ENCODE measurements around the gene MAPK8. TPM values are rescaled to one million over a fixed set of nuclear protein-coding genes. Genes with fewer than 3 reads are reported as not detected.

MAPK8 gene
- total and polyA plus RNA-seq, 9 of the 15 experiments (the other 6 are each of a cell fraction or from before 2014, with no cell fraction given) = 6.4 to 159 (median 71.0) TPM

DNA sequence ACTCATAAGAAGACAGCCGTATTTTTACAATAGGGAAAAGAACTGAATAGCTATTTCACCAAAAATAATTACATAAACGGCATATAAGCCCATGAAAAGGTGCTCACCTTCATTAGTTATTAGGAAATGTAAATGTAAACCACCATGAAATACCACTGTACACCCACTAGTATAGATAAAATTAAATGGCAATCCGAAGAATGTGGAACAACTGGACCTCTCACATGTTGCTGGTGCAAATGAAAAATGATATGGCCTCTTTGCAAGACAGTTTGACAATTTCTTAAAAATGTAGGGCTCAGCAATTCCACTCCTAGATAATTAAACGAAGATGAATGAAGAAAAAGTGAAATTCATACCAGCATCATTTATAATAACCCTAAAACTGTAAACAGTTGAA is 91.8 kb downstream of the MAPK8 start:
- Histone ChIP-seq H3K9me3 (replicated peaks; ENCODE audit: control insufficient read depth, insufficient read depth, low read depth, low read length) (no peaks in the 10 kb centered on the region), H2AFZ (ENCODE audit: low read depth, low read length) (no peak overlapping the region), H3K79me2 (ENCODE audit: control insufficient read depth, insufficient read depth, low read length) (peaks cover 37% of the 10 kb centered on the region), H3K27ac (ENCODE audit: extremely low read depth, low read depth, low read length) (no peak overlapping the region), H3K4me1 (replicated peaks in 1 of 2; ENCODE audit: control insufficient read depth in 2 of 2, insufficient read depth in 2 of 2, low read length in 2 of 2) (peaks cover 8 to 20% of the 10 kb centered on the region in 2 experiments; a peak in 4 of 5 replicates), H3K27me3 (ENCODE audit: control insufficient read depth in 2 of 2, insufficient read depth in 2 of 2, low read length in 2 of 2) (no peaks in the 10 kb centered on the region), H3K36me3 (ENCODE audit: control insufficient read depth, insufficient read depth, low read length) (no peaks in the 10 kb centered on the region), H3K4me2 (ENCODE audit: insufficient read depth, low read length) (no peak overlapping the region), H3K4me3 (no peak overlapping the region), H3K9me1 (ENCODE audit: control insufficient read depth, insufficient read depth, low read length) (no peaks in the 10 kb centered on the region), H4K20me1 (replicated peaks; ENCODE audit: control insufficient read depth, insufficient read depth, low read length) (no peaks in the 10 kb centered on the region; the same call in 1 of the 2 replicates), H3K9ac (ENCODE audit: insufficient read depth in 1 of 2, low read depth in 2 of 2, low read length in 2 of 2) (no peak overlapping the region)
- ChIA-PET POLR2A (interaction anchor here (1.2 to 1.5 kb wide), 2 partner anchors 12 to 13 kb away, joined by 3 to 4 read pairs; no protein-coding TSS in a partner anchor), CTCF (ENCODE audit: low intra/inter-chr PET ratio) (no interaction called here)
- TF ChIP-seq, protein P1, sequence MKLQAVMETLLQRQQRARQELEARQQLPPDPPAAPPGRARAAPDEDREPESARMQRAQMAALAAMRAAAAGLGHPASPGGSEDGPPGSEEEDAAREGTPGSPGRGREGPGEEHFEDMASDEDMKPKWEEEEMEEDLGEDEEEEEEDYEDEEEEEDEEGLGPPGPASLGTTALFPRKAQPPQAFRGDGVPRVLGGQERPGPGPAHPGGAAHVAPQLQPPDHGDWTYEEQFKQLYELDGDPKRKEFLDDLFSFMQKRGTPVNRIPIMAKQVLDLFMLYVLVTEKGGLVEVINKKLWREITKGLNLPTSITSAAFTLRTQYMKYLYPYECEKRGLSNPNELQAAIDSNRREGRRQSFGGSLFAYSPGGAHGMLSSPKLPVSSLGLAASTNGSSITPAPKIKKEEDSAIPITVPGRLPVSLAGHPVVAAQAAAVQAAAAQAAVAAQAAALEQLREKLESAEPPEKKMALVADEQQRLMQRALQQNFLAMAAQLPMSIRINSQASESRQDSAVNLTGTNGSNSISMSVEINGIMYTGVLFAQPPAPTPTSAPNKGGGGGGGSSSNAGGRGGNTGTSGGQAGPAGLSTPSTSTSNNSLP (IDR thresholded peaks at IDR 0.05; ENCODE audit: borderline replicate concordance, low read depth, low read length) = no peak
- no peak for TF ChIP-seq SRSF3 (IDR thresholded peaks at IDR 0.05; ENCODE audit: insufficient read depth, low read length)
- no peak for TF ChIP-seq ILF3 (IDR thresholded peaks at IDR 0.05; ENCODE audit: borderline replicate concordance)
- TF ChIP-seq PML (IDR thresholded peaks at IDR 0.05; ENCODE audit: low read length) = no peak
- no peak for TF ChIP-seq HIVEP1 (CRISPR knock-in tag; IDR thresholded peaks at IDR 0.05)
- TF ChIP-seq SUPT5H (IDR thresholded peaks at IDR 0.05) = no peak
- TF ChIP-seq RFX1 (IDR thresholded peaks at IDR 0.05) = no peak
- peak; percentile 65 for TF ChIP-seq ZNF316 (IDR thresholded peaks at IDR 0.05)
- no peak for TF ChIP-seq ZSCAN29 (IDR thresholded peaks at IDR 0.05)
- TF ChIP-seq ZNF263 (CRISPR knock-in tag; IDR thresholded peaks at IDR 0.05; ENCODE audit: borderline replicate concordance) = no peak
- TF ChIP-seq MAFF (IDR thresholded peaks at IDR 0.05; ENCODE audit: low read length) = 0 out of 2 replicates have a peak, but pooled peaks have one; percentile 6
- TF ChIP-seq, protein P2, sequence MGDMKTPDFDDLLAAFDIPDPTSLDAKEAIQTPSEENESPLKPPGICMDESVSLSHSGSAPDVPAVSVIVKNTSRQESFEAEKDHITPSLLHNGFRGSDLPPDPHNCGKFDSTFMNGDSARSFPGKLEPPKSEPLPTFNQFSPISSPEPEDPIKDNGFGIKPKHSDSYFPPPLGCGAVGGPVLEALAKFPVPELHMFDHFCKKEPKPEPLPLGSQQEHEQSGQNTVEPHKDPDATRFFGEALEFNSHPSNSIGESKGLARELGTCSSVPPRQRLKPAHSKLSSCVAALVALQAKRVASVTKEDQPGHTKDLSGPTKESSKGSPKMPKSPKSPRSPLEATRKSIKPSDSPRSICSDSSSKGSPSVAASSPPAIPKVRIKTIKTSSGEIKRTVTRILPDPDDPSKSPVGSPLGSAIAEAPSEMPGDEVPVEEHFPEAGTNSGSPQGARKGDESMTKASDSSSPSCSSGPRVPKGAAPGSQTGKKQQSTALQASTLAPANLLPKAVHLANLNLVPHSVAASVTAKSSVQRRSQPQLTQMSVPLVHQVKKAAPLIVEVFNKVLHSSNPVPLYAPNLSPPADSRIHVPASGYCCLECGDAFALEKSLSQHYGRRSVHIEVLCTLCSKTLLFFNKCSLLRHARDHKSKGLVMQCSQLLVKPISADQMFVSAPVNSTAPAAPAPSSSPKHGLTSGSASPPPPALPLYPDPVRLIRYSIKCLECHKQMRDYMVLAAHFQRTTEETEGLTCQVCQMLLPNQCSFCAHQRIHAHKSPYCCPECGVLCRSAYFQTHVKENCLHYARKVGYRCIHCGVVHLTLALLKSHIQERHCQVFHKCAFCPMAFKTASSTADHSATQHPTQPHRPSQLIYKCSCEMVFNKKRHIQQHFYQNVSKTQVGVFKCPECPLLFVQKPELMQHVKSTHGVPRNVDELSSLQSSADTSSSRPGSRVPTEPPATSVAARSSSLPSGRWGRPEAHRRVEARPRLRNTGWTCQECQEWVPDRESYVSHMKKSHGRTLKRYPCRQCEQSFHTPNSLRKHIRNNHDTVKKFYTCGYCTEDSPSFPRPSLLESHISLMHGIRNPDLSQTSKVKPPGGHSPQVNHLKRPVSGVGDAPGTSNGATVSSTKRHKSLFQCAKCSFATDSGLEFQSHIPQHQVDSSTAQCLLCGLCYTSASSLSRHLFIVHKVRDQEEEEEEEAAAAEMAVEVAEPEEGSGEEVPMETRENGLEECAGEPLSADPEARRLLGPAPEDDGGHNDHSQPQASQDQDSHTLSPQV (IDR thresholded peaks at IDR 0.05) = no peak
- TF ChIP-seq, protein P3, sequence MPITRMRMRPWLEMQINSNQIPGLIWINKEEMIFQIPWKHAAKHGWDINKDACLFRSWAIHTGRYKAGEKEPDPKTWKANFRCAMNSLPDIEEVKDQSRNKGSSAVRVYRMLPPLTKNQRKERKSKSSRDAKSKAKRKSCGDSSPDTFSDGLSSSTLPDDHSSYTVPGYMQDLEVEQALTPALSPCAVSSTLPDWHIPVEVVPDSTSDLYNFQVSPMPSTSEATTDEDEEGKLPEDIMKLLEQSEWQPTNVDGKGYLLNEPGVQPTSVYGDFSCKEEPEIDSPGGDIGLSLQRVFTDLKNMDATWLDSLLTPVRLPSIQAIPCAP (CRISPR knock-in tag; IDR thresholded peaks at IDR 0.05; ENCODE audit: borderline replicate concordance) = no peak
- no peak for TF ChIP-seq SIX5 (IDR thresholded peaks at IDR 0.05; ENCODE audit: borderline replicate concordance in 1 of 2, insufficient read depth in 1 of 2, low read depth in 1 of 2, low read length in 2 of 2)
- no peak for TF ChIP-seq MAFG (tag; conservative IDR thresholded peaks at IDR 0.05)
- no peak for TF ChIP-seq MCM7 (IDR thresholded peaks at IDR 0.05)
- BruUV-seq (replicated peaks) = no TSS peak
- WGBS (ENCODE audit: insufficient coverage, low coverage, missing lambda C conversion rate) = 59% methylated on average over 4 of the region's 4 CpGs
- intact Hi-C loops (cut with micrococcal nuclease) (no loop called here), in situ Hi-C loops (cut with MboI) (no loop called here)
- ATAC-seq (no peak), DNase-seq (ENCODE audit: extremely low read depth in 1 of 4, low spot score in 3 of 4) (no peak), FAIRE-seq (no peak)

Measured in K562 (cell line).